T-helper 2 cell treated with Interferon-gamma antibody and Interleukin-4, amounts not matched to agents 100 ng/mL and 5 ng/mL, for 36 hours (primary cell): ENCODE data around the gene ADAMTSL3. TPM values are rescaled to one million over a fixed set of nuclear protein-coding genes. Genes with fewer than 3 reads are reported as not detected.
"Not testable (repeated sequence)": the region's sequence is repeated elsewhere in the genome, so short reads cannot be mapped to it uniquely, and the experiment has no call there.

Experiments used
- intact Hi-C: fragments of 100-400 bp; cut with micrococcal nuclease; formaldehyde crosslinking; loops from one replicate; pipeline ENCODE4 v1.15.1; 2023
- total RNA-seq: library from RNA; stranded (reverse); gene quantifications from 2 replicates; pipeline ENCODE4 v1.2.3, GENCODE V29; 2022

The ADAMTSL3 gene
- total RNA-seq, 1 donor from 2014 or later = 0.07 TPM

DNA sequence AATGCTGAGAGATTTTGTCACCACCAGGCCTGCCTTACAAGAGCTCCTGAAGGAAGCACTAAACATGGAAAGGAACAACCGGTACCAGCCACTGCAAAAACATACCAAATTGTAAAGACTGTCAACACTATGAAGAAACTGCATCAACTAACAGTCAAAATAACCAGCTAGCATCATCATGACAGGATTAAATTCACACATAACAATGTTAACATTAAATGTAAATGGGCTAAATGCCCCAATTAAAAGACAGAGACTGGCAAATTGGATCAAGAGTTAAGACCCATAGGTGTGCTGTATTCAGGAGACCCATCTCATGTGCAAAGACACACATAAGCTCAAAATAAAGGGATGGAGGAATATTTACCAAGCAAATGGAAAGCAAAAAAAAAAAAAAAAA, 311.0 kb downstream of the ADAMTSL3 start:
- intact Hi-C loops = not testable (repeated sequence)

DNA sequence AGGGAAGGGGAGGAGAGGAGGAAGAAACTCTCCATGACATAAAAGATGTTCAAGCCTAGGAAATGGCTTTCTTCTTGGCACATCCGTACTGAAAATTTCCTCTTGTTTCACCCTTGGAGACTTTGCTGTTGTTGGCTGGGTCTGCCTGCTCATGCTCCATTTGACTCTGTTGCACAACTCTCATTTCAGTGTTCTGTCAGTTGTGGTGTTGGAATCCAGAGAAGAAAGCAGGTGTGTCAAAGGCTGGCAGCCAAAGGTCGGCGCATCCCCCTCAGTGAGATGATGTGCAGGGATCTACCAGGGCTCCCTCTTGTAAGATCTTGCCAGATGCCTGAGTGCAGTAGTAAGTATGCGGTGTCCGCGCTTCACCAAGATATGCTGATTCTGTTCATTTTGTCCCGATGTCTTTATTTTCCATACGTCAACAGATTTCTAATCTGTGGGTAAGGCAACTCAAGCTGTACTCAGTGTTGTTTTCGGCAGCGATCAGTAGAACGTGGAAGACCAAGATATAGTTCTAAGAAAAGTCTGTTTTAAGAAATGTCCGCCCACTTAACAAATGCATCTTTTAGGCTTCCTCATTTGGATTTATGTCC, 316.5 kb downstream of the ADAMTSL3 start:
- intact Hi-C loops = loop anchor here (10.0 kb wide), 1 partner anchor 236 kb away; no protein-coding TSS in a partner anchor

DNA sequence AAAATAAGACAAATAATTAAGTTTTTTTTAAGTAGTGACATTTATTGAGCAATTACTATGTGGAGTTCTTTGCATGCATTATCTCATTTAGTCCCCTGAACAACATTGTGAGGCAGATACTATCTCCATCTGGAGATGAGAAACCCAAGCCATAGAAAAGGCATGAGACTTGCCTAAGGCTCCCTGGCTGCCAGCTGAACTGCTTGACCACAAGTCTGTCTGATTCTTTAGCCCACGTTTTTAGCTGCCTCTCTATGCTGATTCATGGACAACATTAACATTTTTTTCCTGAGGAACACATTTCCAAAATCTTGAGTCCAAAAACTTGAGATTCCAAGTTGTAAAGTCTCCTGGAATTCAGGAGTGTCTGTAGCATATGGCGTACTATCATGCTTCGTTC, 318.1 kb downstream of the ADAMTSL3 start:
- intact Hi-C loops = loop anchor here (10.0 kb wide), 1 partner anchor 237 kb away; no protein-coding TSS in a partner anchor

DNA sequence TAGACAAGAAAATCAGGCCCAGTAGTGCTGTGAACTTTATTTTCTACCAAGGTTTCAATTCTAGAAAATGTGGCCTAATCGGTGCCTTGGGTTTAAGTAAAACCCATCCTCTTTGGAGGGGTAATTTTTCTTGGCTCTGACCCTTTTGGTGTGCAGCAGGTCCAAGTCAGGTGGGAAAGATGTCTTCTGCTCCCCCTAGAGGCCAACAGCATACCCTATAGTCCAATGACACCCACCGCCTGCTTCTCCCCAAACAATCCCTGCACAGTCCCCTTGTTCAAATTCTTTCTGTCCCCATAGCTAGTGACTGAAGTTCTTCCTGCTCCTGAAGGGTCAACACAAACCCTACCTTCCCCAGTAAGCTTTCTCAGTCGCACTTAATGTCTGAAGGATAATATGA, 319.9 kb downstream of the ADAMTSL3 start:
- intact Hi-C loops = loop anchor here (10.0 kb wide), 1 partner anchor 239 kb away; no protein-coding TSS in a partner anchor

DNA sequence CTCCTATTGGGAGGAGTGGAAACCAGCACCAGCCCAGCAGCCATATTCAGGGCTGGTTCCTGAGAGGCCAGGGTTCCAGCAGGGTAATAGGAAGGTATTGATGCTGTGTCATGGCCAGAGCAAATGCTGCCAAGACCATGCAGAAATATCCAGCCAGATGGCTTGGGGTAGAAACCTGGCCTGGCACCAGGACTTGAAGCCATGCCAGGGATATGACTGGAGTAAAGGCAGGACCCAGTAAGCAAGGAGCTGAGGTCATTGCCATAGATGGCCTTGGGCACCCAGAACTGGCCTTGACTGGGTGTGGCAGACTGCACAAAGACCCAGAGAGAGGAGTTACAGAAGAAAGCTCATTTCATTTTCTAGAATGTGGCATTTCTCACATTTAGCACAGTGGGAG, 324.1 kb downstream of the ADAMTSL3 start:
- intact Hi-C loops = loop anchor here (10.0 kb wide), 1 partner anchor 243 kb away; no protein-coding TSS in a partner anchor

DNA sequence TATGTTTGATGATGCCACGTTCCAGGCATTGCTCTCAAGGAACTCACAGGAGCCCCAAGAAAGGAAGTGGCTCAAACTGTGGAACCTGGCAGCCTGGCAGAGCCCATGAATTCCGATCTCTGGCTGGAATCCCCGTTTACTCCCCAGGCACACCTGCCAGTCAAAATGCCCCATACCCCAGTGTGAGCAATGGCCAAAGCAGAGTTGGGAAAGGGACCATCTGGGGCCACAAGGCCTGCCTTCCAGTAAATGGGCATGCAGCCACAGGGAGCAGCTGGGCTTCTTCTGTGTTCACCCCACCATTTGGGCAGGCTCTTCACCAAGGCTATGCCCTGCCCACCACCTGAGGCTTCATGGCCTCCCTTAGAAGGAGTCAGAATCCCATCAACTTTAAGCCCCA, 324.7 kb downstream of the ADAMTSL3 start:
- intact Hi-C loops = loop anchor here (10.0 kb wide), 1 partner anchor 244 kb away; no protein-coding TSS in a partner anchor

DNA sequence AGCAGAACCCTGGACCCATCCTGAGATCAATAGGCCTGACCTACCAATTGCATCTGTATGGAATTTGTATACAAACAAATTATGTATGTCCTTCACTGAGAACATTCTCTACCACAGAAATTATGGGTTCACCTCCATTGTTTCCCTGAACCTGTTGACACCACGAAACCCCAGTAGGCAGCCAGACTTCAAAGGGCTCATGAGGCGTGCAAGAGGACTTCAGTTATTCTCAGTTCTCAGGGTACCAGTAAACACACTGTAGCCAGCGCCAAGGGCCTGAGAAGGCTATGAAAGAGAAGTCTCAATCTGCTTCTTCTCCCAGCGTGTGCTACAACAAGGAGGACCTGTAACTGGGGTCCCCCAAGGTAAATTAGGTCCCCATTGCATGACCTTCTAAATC, 326.7 kb downstream of the ADAMTSL3 start:
- intact Hi-C loops = no loop called here

DNA sequence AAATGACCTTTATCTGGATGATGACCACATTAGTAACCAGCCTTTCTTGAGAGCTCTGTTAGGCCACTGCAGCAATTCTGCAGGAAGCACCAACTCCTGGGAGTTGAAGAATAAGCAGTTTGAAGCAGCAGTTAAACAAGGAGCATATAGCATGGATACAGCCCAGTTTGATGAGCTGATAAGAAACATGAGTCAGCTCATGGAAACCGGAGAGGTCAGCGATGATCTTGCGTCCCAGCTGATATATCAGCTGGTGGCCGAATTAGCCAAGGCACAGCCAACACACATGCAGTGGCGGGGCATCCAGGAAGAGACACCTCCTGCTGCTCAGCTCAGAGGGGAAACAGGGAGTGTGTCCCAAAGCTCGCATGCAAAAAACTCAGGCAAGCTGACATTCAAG, 328.8 kb downstream of the ADAMTSL3 start:
- intact Hi-C loops = no loop called here

DNA sequence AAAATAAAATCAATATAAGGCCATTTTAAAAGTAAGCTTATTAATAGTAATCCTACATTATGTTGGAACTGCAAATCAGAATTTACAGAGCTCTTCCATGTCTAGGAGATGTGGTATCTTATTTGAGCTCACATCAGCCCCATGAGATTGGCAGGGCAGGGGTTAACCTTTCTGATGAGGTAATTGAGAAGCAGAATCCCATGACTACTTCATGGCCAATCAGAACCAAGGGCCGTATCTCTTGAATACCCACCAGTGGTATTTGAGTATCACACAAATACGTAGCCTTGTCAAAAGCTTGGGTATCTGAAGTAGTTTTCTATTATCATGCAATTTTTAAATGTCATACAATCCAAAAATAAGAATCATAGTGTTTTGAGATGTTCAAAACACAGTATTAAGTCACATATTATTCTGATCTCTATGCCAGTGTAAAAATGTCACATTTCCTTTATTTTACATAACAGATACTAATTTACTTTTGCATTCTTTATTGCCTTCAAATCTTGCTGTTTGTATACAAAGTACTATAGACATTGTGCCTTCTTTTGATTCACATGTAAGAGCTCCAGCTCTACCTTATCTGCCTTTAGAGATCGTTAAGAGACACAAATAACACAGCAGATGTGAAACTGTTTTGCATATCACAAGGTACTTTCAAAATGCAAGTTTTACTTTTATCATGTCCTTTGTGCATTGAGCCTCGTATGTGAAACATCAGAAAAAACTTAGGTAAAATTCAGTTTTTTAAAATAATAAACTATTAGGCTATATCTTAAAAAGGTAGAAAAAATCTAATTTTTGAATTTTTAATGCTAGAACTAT, 329.9 kb downstream of the ADAMTSL3 start:
- intact Hi-C loops = no loop called here

DNA sequence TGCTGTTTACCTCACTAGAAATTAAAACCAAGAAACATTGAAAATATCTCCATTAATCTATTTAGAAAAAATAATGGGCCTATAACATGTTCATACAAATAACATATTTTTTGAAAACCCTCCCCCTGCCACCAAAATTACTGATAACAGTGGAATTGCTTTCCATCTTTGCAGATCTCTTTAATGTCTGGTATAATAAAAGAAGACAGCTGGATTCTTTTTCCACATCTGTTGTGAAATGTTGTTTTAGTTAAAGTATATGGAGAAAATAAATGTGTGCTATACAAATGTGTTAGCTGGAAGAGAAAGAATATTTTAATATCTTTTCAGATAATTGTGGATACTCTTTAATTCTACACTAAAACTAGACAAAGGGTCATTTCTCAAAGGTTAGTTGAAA, 330.7 kb downstream of the ADAMTSL3 start:
- intact Hi-C loops = no loop called here

DNA sequence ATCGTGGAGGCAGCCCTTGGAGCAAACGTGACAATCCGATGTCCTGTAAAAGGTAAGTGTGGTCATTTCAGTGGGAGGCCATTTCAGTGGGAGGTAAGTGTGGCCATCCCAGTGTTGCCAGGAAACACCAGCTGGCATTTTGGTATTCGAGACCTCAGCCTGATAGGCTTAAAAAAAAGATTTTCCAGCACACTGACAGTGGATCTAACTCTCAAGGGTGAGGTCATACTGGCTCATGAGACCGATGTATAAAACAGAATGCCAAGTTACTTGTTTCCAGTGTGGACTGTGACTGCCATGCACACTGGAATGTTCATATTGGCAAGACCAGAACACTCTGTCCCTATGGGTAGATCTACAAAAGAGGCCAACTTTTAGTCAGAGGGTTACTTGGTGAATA, 337.2 kb downstream of the ADAMTSL3 start:
- intact Hi-C loops = no loop called here

DNA sequence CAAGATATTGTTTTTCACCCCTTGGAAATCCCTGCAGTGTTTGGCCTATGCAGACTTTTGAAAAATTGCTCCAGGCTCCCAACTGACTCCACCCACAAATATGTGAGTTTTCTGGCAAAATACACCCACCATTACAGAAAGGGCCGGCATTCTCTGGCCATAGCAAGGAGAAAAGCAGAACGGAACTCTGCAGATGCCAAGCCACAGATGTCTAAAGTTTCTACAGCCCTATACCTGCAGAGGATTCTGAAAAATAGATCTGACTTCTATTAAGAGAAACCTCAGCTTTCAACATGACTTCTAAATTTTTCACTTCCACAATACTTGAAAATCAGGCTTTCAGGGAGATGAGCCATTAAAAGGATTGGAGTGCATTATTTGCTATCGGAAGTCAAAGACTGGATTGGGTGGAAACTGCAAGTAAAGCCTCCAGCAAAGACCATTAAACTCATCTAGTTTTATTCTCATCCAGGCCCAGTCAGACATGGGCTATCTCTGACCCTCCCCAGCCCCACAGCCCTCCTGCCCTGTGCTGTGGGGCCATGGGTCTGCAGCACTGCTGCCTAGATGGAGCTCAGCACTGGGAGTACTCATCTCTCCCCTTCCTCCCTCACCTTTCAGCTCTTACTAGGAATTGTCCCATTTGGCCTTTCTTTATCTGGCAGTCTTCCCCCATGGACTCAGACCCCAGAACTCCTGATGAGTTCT, 338.6 kb downstream of the ADAMTSL3 start:
- intact Hi-C loops = no loop called here

DNA sequence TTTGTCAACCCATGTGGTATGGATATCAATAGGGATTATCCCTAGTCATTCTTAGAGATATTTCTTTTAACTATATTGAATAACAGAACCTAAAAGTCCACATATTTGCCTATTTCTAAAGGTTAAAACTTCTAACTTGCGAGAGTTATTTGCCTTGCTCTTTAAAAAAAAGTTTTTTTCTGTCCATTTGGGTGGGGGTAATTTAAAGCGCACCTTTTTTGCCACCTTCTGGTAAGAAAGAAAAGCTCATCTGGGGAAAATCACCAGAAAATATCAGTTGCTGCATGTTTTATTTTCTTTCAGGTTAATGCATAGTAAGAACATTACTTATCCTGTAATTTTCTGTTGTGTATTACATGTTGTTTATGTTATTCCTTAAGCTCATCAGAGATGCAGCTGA, 339.7 kb downstream of the ADAMTSL3 start:
- intact Hi-C loops = no loop called here

DNA sequence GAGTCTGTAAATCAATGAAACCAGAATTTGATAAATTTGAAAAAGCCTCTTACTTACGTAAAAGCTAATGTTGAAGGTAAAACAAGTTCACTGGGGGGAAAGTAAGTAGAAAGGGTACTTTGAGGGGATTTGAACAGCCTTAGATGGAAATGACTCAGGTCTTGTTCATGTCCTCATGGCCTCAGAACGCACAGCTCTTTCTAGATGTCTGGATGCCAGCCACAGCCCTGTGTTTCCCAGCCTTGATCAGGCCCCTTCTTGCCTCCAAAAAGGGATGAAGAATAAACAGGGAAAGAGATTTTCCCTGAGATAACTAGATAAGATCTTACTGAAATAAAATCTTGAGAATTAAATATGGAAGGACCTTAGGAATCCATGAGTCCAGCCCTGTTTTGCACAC, 344.6 kb downstream of the ADAMTSL3 start:
- intact Hi-C loops = no loop called here

DNA sequence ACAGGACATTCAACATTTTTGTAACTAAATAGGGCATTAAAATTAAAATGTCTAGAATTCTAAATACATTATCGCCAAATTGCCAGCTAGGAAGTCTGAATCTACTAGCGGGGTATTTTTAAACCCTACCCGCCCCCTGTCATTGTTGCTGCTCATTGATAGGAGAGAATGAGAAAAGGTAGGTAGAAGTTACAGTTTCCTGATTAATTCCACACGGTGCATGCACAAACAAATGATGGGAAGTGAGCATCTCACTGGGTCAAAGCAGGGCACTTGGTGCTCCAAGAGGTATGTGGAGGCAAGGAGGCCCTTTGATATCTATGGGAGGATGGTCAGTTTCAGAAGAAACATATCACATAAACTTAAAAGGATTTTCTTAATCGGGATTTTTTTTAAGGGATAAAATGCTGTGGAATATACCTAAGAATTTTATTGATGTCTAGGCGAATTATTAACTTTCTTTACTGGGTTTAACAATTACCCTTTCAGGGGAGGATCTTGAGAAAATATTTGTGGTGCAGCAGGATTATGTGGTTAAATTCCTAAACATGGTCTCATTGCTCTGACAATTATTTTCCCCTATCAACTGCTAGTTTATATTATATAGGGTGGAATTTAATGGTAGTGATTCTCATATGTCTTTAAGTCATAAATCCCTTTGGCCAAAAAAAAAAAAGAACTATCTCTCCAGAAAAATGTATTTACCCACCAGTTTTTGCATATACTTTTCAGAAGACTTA, 345.6 kb downstream of the ADAMTSL3 start:
- intact Hi-C loops = no loop called here

DNA sequence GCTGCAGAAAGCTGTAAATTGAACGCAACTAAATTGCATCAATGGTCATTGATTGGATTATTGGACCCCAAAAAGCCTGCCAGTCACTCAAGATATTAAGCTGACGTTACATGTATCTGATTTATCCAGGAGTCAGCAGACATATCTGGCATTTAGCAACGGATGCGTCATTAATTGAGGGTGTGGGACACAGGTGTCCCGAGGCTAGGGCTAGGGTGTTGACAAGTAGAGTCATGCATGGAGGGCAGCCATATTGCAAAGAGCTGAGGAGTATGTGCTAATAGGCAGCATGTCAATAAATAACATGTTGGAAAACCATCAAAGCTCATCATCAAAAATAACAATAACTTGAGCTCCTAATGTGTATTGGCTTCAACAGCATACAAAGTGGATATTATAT, 347.1 kb downstream of the ADAMTSL3 start:
- intact Hi-C loops = no loop called here

DNA sequence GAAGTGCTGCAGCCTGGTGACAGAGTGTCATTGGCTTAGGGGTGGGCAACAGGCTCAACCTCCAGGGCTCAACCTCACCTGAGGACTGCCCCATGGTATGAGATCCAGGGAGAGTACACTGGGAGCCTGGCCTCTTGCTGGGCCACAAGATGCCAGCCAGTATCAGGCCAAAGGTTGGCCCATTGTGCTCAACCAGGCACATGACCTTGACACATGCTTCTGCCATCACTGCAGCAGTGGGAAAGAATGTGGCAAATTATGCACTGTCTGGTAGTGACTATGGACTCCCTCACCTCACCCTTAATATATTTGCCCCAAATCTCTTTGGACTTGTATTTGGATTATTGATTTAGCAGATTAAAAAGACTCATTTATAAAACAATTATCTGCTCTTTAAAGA, 347.7 kb downstream of the ADAMTSL3 start:
- intact Hi-C loops = no loop called here

DNA sequence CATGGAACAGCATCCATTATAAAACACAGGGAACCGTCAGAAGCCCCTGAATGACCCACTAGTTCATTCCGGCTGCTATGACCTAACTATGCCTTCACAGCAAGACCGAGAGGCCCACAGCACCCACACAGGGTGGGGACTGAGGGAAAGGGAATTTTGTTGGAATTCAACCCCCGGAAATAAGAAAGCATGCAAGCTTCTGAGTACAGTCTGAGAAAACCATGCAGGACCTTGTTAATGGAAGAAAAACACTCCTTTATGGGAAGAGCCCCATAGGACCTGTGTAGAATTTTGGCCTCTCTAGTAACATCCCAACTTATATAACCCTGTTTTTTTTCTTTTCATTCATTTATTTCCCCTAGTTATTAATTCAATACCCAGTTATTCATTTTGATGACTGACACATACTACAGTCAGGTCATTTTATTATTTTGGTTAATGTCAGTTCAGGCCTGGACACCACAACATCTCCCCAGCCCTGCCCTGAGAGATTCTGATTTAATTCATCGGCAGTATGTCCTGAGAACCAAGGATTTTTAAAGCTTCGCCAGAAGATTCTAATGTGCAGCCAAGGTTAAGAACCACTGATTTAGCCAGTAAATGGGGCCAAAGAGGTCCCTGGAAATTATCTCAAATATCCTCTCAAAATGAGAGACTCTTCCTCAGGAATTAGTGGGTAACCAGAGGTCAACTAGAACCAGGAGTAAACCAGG, 350.0 kb downstream of the ADAMTSL3 start:
- intact Hi-C loops = no loop called here

DNA sequence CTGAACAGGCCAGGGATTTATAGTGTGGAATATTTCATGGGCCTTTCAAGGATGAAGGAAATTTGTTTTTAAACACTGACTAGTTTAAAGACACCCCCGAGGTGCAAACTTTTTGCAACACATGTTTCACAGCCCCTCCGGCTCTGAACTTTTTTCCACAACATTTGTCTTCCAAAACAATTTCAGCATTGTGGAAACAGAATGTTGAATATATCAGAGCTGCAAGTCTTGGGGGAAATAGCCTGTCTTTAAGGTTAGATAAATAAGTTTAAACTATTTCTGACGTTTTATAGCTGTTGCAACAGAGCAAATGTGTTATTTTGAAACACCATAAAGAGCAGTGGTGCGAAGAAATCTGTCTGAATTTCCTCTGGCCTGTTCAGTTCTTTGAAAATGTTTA, 352.5 kb downstream of the ADAMTSL3 start:
- intact Hi-C loops = no loop called here

DNA sequence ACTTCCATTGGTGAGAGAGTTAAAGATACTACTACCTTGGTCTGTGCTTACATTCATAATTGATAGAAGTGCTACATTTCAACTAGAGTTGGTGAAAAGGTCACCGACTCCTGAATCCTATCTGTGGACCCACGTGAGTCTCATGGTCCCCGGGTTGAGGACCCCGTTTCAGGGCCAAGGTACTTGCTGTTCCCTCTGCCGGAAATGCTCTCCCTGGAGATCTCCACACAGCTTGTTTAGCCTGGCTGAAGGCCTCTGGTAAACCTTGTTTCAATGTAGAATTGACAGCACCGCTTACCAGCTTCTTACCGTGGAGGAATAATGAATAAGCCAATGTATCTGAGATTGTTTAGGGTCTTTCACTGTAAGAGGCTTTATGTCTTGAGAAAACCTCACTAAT, 355.7 kb downstream of the ADAMTSL3 start:
- intact Hi-C loops = no loop called here

DNA sequence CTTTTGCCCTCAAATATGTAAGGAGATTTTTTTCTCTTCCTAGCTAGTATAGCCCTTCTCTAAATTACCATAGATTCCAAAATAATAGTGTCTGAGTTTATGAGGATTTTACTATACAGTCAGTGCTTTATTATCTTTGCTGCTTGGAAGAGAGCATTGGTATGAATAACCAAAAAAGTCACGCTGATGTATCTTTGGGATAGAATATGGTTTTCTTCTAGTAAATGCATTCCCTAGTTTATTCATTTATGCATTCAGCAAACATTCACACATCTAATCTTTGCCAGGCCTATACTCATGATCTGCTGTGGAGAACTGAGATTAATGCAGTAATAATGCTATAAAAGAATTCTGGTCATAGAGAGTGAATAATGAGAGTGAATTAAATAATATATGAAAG, 356.3 kb downstream of the ADAMTSL3 start:
- intact Hi-C loops = no loop called here
